Vagina (tissue), 2 donors: ENCODE data around the gene C4BPA.

Experiments used
- CTCF ChIP-seq, 3 experiments: fragments of 450-650 bp in 2 of 3; fragments of 200-600 bp in 1 of 3; sonication (generic) in 1 of 3; IDR thresholded peaks; one replicate each; pipeline ENCODE4 v1.5.1; 2017 to 2019; ENCODE audit warnings: antibody characterized with exemption in 3 of 3, mild to moderate bottlenecking in 2 of 3, moderate library complexity in 2 of 3
- POLR2A ChIP-seq, 2 donors: fragments of 450-650 bp; IDR thresholded peaks; one replicate each; pipeline ENCODE4 v1.6.1; 2017; ENCODE audit warnings: antibody characterized with exemption in 2 of 2, mild to moderate bottlenecking in 2 of 2, moderate library complexity in 2 of 2
- POLR2AphosphoS5 ChIP-seq, 2 donors: sonication (generic); formaldehyde crosslinking; IDR thresholded peaks; one replicate each; pipeline ENCODE4 v1.9.0; 2017; ENCODE audit warnings: antibody characterized with exemption in 2 of 2, mild to moderate bottlenecking in 2 of 2, low read depth in 1 of 2; ENCODE audit not compliant: insufficient read depth in 1 of 2

- TF ChIP-seq CTCF (IDR thresholded peaks at IDR 0.05) (no peak), POLR2A (IDR thresholded peaks at IDR 0.05) (no peak), POLR2AphosphoS5 (IDR thresholded peaks at IDR 0.05; ENCODE audit: insufficient read depth in 1 of 2, low read depth in 1 of 2) (no peak)
Observed at GRCh38 chr1:207060596-207060995, 43.4 kb upstream of the C4BPA start.
